Lung microvascular endothelial cell (primary cell): ENCODE data around the gene C1QTNF12. TPM values are rescaled to one million over a fixed set of nuclear protein-coding genes. Genes with fewer than 3 reads are reported as not detected.

Source experiments
- DNase-seq, 2 donors: peaks; one replicate each; pipeline versions ENCODE4 v3.0.0 to v3.0.0-alpha.2; 2010; ENCODE audit warnings: low read depth in 2 of 2
- total RNA-seq: library from RNA; depleted of rRNA; stranded (reverse); fragments of >200 nt; gene quantifications from 2 replicates; pipeline ENCODE4 v1.2.1, GENCODE V29; 2014

Gene C1QTNF12
- total RNA-seq, 1 donor from 2014 or later: 0.20 TPM

DNA sequence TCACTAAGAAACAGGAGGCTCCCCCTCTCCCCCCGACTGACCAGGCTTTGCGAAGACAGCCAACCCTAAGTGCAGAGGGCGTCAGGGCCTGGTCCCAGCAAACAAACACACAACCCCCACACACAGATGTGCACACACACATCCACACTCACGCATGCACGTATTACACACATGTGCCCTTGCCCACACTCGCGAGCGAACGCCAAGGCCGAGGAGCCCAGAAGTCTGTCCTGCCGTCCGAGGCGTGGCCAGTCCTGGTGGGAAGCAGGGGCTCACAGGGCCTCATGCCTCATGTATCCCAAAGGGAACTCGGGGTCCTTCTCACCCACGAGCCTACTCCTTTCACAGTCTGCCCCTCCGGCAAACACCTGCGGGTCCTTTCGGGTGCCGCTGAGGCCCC, 16.8 kb downstream of the C1QTNF12 start:
- DNase-seq: no peak

DNA sequence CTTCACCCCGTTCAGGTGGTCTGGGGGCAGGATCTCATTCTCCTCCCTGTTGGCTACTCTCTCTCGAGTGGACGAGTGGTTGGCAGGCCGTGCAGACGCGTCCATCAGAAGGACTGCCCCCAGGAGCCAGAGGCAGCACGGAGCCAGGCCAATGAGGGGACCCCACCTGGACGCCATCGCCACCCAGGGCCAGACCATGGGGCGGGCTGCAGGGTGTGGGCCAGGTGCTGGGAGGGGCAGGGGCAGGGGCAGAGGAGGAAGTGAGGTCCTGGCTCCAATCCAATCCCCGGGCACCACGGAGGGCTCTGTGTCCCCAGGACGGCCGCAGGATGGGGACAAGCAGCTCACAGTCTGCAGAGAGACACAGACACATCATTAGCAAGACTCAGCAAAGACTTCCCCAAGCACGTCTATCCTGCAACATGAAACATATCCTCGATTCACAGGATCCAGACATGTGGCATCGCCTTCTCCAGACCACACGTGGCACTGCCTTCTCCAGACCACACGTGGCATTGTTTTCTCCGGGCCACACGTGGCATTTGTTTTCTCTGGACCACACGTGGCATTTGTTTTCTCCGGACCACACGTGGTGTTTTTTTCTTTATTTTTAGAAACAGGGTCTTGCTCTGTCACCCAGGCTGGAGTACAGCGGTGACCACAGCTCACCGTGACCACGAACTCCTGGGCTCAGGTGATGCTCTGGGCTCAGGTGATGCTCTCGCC, 17.8 kb downstream of the C1QTNF12 start:
- DNase-seq: no peak

DNA sequence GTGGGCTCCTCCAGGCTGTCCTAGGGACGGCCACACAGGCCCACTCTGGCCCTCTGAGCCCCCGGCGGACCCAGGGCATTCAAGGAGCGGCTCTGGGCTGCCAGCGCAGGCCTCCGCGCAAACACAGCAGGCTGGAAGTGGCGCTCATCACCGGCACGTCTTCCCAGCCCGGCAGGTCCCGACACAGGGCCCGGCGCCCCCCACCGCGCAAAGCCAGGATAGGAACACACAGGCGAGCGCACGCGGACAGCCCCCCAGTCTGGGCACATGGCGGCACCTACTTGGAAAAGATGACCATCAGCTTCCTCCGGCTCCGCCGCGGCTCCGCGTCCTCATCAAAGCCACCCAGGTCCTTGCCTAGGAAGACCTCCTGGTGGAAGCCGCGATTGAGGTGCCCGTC, 18.3 kb downstream of the C1QTNF12 start:
- no peak for DNase-seq

DNA sequence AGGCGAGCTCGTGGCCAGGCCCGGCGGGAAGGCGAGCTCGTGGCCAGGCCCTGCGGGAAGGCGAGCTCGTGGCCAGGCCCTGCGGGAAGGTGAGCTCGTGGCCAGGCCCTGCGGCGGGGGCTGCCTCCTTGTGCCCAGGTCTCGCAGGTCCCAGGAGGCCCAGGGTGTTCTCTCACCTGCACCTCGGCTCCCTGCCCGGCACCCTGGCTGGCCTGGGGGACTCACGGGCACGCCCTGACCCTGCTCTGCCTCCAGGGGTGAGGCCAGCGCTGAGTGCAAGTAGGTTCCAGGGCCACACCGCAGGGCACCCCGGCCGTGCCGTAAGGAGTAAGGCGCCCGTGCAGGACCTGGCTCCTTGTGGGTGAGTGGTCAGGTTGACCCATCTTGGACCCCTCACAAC, 19.1 kb downstream of the C1QTNF12 start:
- DNase-seq: no peak

DNA sequence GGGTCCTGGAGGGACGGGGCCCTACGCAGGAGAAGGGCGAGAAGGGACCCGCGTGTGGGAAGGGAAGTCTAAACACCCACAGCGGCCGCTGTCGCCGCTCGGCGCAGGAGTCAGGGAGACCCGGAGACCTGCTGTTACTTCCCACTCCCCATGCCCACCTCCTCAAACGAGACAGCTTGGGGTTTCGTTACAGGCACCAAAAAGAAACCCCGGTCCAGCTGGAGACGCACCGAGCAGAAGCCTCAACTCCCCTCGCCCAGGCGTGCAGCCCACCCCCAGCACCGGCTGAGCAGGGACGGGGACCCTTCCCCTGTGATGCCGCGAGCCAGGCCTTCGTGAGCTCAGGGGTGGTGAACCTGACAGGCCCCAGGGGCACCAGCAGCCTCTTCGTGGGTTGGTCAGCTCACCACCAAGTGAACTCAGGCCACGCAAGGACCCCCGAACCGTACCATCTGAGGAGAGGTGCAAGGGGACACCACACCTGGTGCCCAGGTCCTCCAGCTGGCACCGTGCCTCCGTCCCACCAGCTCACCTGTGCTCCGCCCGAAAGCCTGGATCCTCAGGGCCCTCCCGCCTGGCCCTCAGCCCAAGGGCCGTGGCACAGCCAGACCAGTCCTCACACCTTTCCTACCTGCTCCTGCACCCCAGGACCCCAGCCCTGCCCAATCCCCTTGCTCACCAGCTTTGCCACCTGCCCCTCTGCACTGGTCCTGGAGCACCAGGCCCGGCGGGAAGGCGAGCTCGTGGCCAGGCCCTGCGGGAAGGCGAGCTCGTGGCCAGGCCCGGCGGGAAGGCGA, 19.8 kb downstream of the C1QTNF12 start:
- no peak for DNase-seq

DNA sequence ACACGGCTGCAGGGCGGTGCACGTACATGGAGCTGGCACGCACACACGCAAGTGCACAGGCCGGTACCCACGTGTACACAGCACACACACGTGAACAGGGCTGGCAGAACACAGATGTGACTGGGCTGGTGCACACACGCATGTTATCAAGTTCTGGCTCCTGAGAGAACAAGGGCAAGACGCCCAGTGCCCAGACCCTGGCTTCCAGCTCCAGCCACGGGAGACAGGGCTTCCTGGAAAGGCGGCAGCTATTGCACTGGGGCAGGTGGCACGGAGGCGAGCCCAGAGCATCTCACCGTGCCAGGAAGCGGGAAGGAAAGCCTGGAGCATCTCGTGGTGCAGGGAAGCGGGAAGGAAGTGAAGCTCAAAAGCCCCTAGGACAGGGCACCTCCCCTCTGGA, 20.6 kb downstream of the C1QTNF12 start:
- no peak for DNase-seq

DNA sequence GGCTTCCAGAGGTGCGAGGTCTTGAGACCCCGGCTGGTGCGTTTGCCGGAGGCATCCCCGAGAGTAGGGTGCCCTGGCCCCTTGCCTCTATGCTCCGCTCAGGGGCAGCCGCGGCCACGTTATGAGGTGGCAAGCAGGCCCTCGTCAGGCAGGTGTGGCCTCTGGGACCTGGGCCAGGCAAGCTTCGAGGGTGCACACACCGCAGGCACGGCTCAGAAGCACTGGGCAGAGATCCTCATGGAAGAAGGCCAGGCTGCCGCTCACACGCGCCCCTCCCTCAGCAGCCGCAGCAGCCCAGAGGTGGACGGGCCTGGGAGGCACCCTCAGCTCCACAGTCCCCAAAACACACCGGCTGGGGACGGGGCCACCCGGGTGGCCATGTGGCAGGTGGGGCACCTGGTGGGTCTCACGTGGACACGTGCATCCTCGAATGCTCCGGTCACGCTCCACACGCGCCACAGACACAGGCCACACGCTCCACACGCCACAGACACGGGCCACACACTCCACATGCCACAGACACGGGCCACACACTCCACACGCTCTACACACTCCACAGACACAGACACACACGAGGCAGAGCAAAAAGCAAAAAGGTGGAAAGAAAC, 21.2 kb downstream of the C1QTNF12 start:
- DNase-seq: no peak

DNA sequence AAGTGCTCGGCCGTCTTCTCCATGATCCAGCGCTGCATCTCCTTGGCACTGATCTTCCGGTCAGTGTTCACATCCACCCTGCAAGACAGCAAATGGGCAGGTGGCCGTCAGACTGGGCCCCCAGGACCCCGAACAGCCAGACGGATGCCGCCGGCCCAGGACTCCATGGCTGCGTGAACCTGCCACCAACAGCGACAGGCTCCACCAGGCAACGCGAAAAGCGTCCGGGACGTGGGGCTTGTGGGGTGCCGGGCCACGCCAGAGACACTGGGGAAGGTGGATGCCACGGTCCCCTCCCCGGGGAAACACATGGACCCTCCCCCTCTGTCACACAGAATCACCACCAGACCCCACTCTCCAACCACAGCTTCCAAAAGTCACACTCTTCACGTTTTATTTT, 22.6 kb downstream of the C1QTNF12 start:
- DNase-seq: no peak

DNA sequence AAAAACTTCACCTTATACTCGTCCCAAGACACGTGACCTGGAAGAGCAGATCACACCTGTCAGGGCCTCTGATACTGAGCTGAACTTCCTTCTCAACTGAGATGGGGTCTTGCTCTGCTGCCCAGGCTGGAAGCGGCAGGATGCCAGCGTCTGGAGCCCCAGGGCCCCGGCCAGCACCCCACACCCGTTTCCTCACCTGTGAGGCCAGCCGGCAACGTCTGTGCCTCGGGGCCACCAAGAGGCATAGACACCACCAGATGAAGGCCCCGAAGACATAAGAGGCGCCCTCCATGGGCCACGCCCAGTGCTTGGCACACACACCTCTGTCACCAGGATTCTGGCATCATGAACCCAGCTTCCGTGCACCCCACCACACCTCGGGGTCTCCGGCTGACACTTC, 23.2 kb downstream of the C1QTNF12 start:
- no peak for DNase-seq

DNA sequence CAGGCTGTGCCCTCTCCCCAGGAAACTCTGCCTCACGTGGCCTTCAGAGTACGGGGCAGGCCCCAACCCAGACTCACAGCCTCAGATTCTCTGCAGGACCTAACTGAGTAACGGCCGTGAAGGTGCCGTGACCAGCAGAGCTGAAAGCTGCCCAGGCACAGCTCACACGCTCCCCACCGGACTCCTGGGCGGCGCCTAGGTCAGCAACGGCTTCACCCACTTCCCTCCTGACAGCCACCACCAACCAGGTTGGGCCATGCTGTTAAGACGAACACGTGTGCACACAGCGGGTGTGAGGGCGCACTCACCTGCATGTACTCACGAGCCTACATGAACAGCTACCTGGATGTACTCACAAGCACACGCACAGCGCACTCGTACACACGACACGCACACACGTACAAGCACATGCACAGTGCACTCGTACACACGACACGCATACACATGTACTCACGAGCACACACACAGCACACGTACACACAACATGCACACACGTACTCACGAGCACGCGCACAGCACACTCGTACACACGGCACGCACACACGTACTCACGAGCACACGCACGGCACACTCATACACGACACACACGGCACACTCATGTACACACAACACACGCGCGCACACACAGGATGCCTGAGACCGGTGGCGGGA, 23.8 kb downstream of the C1QTNF12 start:
- DNase-seq: no peak

DNA sequence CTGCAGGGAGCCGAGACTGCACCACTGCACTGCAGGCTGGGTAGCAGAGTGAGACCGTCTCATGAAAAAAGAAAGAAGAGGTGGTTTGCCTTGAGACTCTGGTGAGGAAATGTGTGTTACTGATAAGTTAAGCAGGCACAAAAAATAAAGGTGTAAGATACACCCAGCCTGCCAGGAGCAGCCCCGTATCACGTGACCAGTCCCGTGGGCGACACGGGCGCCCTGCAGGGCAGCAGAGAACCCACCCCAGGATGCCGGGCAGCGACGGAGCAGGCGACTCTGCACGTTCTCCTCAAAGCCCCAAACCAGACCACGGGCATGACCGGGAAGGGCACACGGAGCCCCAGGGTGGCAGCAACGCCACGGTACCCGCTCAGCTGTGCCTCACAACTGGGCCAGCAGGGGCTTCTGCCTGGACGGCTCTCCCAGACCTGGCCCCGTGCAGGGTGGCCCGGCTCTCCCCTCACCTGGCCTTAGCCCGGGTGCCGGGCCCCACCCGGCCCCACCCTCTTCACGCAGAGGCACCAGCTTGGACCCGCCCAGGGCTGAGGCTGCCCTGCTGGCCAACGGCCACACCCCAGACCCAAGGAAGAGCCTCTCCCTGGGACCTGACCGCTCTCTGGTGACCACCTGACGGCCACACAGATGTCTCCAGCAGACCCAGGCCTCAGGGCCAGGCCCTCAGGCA, 24.5 kb downstream of the C1QTNF12 start:
- DNase-seq: no peak

DNA sequence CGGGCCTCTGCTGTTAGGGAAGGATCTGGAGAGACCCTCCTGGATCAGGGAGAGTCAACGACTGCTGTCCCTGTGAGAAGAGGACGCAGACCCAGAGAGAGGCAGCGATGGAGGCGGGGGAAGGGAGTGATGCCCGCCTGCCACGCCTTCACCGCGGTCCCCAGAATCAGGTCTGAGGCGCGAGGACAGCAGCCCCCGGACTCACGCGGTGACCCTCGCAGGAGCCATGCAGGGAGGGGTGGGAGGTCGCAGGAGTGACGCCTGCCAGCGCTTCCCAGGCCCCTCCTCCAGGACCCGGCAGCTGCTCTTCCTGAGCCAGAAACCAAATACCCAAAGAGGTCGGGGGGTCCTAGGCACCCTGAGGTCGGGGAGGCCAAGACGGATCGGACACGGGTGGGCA, 26.3 kb downstream of the C1QTNF12 start:
- DNase-seq: no peak

DNA sequence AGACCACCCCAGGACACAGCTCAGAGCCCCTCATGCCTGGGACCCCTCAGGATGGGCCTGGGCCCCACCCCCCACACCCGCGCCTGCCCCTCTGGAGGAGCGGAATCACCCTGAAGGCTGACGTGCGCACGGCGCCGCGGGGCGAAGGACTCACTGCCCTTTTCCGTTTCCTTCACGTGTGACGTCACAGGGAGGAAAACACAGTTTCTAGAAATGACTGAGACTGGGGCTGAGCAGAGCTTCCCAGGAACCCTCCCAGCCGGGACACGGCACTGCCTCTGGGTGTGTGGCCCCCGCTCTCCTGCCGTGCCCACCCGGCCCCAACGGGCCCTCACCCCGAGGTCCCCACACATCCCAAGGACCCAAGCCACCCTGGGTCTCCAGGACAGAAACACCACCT, 27.2 kb downstream of the C1QTNF12 start:
- DNase-seq: no peak

DNA sequence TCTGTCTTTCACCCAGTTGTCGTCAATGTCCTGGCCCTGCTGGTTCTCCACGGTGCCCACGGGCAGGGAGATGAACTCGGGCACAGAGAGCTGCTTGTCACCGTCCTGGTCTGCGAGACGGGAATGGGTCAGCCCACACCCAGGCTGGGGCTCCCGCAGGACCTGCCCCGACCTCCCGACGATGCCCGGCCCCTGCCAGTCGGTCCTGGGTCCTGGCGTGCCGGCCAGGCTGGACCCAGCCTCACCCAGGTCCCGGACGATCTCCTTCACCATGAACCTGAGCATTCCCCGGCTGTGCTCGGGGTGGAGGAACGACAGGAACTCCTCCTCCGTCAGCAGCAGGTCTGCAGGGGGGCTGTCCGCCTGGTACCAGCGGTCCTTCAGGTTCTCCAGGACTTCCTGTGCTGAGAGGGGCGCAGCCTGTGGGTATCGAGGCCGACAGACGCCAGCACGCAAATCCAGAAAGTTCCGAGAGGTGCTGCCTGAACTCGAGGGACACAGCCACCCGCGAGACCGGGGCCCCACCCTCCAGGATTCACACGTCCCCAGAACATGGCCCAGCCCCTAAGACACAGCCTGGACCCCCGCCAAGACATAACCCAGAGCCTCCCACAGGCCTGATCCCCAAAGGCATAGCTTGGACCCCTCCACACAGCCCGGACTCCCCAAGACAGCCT, 27.9 kb downstream of the C1QTNF12 start:
- DNase-seq: no peak

DNA sequence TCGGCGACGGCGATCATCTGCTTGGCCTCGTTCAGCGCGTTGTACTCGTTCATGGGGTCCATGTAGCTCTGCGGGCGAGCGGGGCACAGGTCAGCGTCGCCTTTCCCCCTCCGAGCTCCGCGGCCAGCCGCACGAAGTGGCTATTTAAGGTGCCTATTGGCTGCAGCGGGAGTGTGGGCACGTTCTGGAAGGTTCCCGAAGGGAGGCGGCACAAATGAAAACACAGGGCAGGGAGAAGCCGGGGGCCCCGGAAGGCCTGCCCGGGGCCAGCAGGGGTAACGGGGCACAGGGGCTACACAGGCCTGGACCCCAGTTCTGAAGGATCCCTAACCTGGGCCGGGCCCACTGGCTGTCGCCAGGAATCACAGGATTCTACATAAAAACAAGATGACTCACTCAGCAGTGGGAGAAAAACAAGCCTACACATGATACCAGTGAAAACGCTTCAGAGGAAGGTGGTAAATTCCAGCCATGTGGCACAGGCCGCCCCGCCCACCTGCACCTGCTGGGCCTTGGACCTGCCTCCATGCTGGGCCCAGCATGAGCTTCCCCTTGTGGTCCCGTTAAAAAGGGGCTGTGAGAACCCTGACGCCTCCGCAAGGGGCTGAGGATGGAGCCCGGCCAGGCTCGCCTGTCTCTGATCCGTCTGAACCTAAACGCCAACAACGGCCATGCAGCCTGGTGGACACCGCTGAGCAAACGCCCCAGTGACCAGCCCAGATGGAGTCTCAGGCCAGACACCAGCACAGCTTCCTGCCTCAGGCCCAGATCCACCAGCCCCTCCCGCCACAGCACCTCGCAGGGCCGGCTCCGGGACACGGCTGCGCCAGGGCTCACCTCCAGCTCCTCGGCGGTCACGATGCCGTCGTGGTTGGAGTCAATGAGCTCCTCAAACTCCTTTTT, 28.6 kb downstream of the C1QTNF12 start:
- DNase-seq: peak; percentile 46 to 65

DNA sequence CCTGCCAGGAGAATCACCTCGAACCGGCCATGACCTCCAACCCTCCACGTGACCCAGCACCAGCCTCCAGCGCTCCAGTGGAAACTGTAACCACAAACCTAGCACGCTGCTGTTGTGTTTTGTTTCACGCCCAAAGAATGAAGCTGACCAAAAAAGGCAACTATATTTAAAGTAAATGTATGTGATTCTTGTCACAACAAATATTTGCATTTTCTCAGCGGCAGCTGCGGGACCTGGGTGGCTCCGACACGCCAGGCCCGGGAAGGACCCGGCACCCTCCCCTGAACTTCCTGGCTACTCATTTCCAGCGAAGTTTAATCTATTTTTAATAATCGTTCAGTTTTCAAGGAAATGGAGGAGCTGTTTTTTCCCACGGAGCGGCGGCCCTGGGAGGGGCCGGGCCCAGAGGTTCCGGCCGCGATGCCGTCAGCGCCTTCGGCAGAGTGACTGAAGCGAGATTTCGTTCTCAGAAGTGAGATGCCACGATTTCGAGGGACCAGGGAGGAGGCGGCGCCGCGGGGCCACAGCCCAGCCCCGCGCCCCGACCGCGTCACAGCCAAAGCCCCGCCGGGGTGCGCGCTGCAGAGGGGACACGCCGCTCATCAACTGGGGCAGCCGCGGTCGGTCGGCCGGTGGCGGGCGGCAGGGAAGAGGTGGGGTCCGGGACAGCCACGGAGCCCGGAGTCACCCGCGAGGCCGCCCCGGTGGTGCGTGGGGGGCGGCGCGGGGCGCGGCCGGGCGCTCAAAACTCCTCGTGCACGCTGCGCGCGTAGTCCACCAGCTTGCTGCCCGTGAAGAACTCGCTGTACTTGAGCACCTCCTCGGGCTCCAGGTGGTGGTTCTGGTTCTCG, 29.5 kb downstream of the C1QTNF12 start:
- no peak for DNase-seq

DNA sequence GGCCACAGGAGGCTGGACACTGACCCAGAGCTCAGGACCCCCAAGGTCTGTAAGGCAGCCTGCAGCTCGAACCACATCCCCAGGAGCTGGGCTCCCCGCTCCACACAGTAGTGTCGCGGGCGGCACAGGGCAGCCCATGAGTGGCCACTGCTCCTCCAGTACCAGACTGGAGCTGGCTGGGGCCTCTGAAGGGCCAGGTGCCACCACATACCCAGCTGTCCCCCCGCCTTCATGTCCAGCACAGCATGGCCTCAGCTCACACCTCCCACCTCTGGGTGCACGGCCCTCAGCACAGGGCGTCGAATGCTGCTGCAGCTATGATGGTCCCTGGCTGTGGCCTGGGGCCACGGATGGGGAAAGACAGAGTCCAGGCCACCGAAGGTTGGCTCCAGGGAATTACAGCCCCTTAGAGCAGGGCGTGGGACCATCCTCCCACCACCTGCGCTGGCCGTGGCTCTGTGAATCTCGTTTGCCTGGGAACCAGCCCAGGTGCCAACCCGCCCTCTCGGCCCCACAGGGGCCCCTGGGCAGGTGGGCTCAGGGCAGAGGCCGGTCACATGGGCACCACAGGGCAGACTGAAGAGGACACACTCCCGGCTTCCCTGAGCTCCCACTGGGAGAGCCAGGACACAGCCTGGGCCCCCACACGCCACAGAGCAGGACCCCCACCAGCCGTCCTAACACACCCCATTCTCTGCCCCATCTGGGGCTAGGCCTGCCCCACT, 30.5 kb downstream of the C1QTNF12 start:
- no peak for DNase-seq

DNA sequence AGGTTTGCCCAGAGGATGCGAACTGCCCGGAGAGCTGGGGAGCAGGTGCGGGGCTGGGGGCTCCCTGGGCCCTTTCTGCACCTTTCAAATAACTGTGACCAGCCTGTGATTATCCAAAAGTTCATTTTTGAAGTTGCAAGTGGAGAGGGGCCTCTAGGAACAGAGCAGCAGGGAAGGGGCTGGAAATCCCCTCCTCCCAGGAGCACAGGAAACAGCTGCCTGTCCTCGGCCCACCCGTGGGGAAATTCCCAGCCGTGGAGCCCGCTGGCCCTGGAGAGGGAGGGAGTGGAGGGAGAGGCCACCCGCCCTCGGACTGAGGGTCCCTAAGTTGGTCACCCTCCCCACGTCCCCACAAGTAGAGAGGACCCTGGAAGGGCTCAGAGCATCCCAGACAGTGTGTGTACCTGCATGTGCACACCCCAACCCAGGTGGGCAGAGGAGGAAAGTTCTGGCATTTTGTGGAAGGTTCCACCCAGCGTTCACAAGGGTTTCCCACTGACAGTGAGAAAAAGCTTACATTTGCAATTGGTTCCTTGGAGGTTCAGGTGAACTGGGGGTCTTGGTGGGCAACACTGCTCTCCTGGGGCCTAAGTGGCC, 31.3 kb downstream of the C1QTNF12 start:
- peak; percentile 47 to 55 for DNase-seq
